ENCODE results near the gene ERGIC2. TPM values are rescaled to one million over a fixed set of nuclear protein-coding genes. Genes with fewer than 3 reads are reported as not detected.
"Not testable (repeated sequence)": the region's sequence is repeated elsewhere in the genome, so short reads cannot be mapped to it uniquely, and the experiment has no call there.

The ERGIC2 gene
- total RNA-seq, 4 donors from 2014 or later: 43.0 to 99.6 (median 50.2) TPM

- no peaks in the 10 kb centered on the region for H3K27me3 ChIP-seq
- H3K4me3 ChIP-seq: no peak overlapping the region
- intact Hi-C loops (cut with DNase I; ENCODE audit: low total_unique reads): no loop called here
- H3K4me1 ChIP-seq: no peaks in the 10 kb centered on the region
- no peak for TF ChIP-seq POLR2A (IDR thresholded peaks at IDR 0.05)
- TF ChIP-seq CTCF (IDR thresholded peaks at IDR 0.05 in 4 of 5, conservative IDR thresholded peaks at IDR 0.05 in 1 of 5): no peak
- no peaks in the 10 kb centered on the region for H3K36me3 ChIP-seq
- in situ Hi-C loops (cut with MboI; ENCODE audit: low sequenced_read_pairs in 4 of 4): loop anchor here in 2 of 4 donors (25.0 kb wide), 1 partner anchor 217 kb away; no protein-coding TSS in a partner anchor
- no peak for DNase-seq
- no peak for ATAC-seq
- H3K27ac ChIP-seq: no peak overlapping the region
- H3K9me3 ChIP-seq: no peaks in the 10 kb centered on the region
Observed at GRCh38 chr12:29304388-29304787, 76.6 kb downstream of the ERGIC2 start.

GRCh38 chr12:29301114-29301513 lies 79.9 kb downstream of the ERGIC2 start:
- in situ Hi-C loops (cut with MboI; ENCODE audit: low sequenced_read_pairs in 4 of 4): loop anchor here in 2 of 4 donors (25.0 kb wide), 1 partner anchor 214 kb away; no protein-coding TSS in a partner anchor
- no peak for ATAC-seq
- H3K9me3 ChIP-seq: no peaks in the 10 kb centered on the region
- H3K36me3 ChIP-seq: no peaks in the 10 kb centered on the region
- no peak overlapping the region for H3K4me3 ChIP-seq
- intact Hi-C loops (cut with DNase I; ENCODE audit: low total_unique reads): no loop called here
- H3K27me3 ChIP-seq: no peaks in the 10 kb centered on the region
- no peak for TF ChIP-seq CTCF (IDR thresholded peaks at IDR 0.05 in 4 of 5, conservative IDR thresholded peaks at IDR 0.05 in 1 of 5)
- DNase-seq: no peak
- no peak overlapping the region for H3K27ac ChIP-seq
- H3K4me1 ChIP-seq: no peaks in the 10 kb centered on the region

GRCh38 chr12:29299633-29300032 lies 81.3 kb downstream of the ERGIC2 start:
- TF ChIP-seq POLR2A (IDR thresholded peaks at IDR 0.05) (no peak), CTCF (IDR thresholded peaks at IDR 0.05 in 4 of 5, conservative IDR thresholded peaks at IDR 0.05 in 1 of 5) (no peak)
- Histone ChIP-seq H3K27ac (no peak overlapping the region), H3K36me3 (no peaks in the 10 kb centered on the region), H3K27me3 (no peaks in the 10 kb centered on the region), H3K9me3 (no peaks in the 10 kb centered on the region), H3K4me1 (no peaks in the 10 kb centered on the region), H3K4me3 (no peak overlapping the region)
- ATAC-seq (no peak), DNase-seq (no peak)
- intact Hi-C loops (cut with DNase I; ENCODE audit: low total_unique reads): no loop called here
- in situ Hi-C loops (cut with MboI; ENCODE audit: low sequenced_read_pairs in 4 of 4): loop anchor here in 2 of 4 donors (25.0 kb wide), 1 partner anchor 212 kb away; no protein-coding TSS in a partner anchor

GRCh38 chr12:29291226-29291625 lies 89.7 kb downstream of the ERGIC2 start:
- no peak overlapping the region for H3K27ac ChIP-seq
- H3K4me1 ChIP-seq: no peaks in the 10 kb centered on the region
- no peaks in the 10 kb centered on the region for H3K36me3 ChIP-seq
- no peak for ATAC-seq
- in situ Hi-C loops (cut with MboI; ENCODE audit: low sequenced_read_pairs in 4 of 4): no loop called here
- TF ChIP-seq CTCF (IDR thresholded peaks at IDR 0.05 in 4 of 5, conservative IDR thresholded peaks at IDR 0.05 in 1 of 5) (no peak), POLR2A (IDR thresholded peaks at IDR 0.05) (no peak)
- no peaks in the 10 kb centered on the region for H3K27me3 ChIP-seq
- H3K4me3 ChIP-seq: no peak overlapping the region
- intact Hi-C loops (cut with DNase I; ENCODE audit: low total_unique reads): no loop called here
- H3K9me3 ChIP-seq: no peaks in the 10 kb centered on the region
- no peak for DNase-seq

- H3K36me3 ChIP-seq; ATAC-seq; H3K9me3 ChIP-seq; H3K4me1 ChIP-seq; DNase-seq; H3K4me3 ChIP-seq; intact Hi-C loops (cut with DNase I; ENCODE audit: low total_unique reads); in situ Hi-C loops (cut with MboI; ENCODE audit: low sequenced_read_pairs in 4 of 4); H3K27ac ChIP-seq; H3K27me3 ChIP-seq: not testable (repeated sequence)
Observed at GRCh38 chr12:29290475-29290874, 90.5 kb downstream of the ERGIC2 start.

Data from gastrocnemius medialis (tissue), 4 donors.